ENCODE data around the gene KIAA1217. TPM values are rescaled to one million over a fixed set of nuclear protein-coding genes. Genes with fewer than 3 reads are reported as not detected.

The KIAA1217 gene
- total RNA-seq, 1 experiment from 2014 or later, result 171 TPM

GRCh38 chr10:24339387-24339786 lies 130.4 kb downstream of the KIAA1217 start:
- CTCF ChIA-PET, result no interaction called here

GRCh38 chr10:24340446-24340845 lies 131.5 kb downstream of the KIAA1217 start:
- Mint-ChIP-seq H3K36me3 (ENCODE audit: insufficient read depth, unreplicated experiment) (peaks cover 5% of the 10 kb centered on the region), H3K27me3 (ENCODE audit: insufficient read depth, unreplicated experiment) (no peaks in the 10 kb centered on the region), H3K9me3 (ENCODE audit: unreplicated experiment) (no peaks in the 10 kb centered on the region), H3K27ac (ENCODE audit: unreplicated experiment) (no peak overlapping the region), H3K4me1 (ENCODE audit: low read depth, unreplicated experiment) (peaks cover 27% of the 10 kb centered on the region), H3K4me3 (ENCODE audit: unreplicated experiment) (no peak overlapping the region)
- Histone ChIP-seq H3K9me3 (no peaks in the 10 kb centered on the region), H3K36me3 (ENCODE audit: control insufficient read depth, insufficient read depth, low read length) (no peaks in the 10 kb centered on the region), H3K27me3 (replicated peaks; ENCODE audit: control insufficient read depth, insufficient read depth, low read length) (no peaks in the 10 kb centered on the region), H3K4me1 (peaks cover 16% of the 10 kb centered on the region; the same call in 1 of the 2 replicates), H3K4me3 (ENCODE audit: low read depth, low read length) (no peak overlapping the region)
- intact Hi-C loops (cut with micrococcal nuclease; ENCODE audit: unreplicated experiment), result no loop called here
- POLR2A ChIA-PET, result no interaction called here
- no TSS peak for BruUV-seq (replicated peaks)
- no peak for DNase-seq
- TF ChIP-seq CTCF (IDR thresholded peaks at IDR 0.05; ENCODE audit: insufficient read depth in 1 of 2, low read depth in 1 of 2, low read length in 1 of 2, severe bottlenecking in 1 of 2, unreplicated experiment in 1 of 2), result no peak
- CTCF ChIA-PET, result no interaction called here

More at GRCh38 chr10:24339387-24339786, 130.4 kb downstream of the KIAA1217 start:
- H3K27ac Mint-ChIP-seq (ENCODE audit: unreplicated experiment), result no peak overlapping the region
- H3K27me3 Mint-ChIP-seq (ENCODE audit: insufficient read depth, unreplicated experiment), result no peaks in the 10 kb centered on the region
- peaks cover 9% of the 10 kb centered on the region; the same call in 1 of the 2 replicates for H3K4me1 ChIP-seq
- BruUV-seq (replicated peaks), result no TSS peak
- H3K9me3 ChIP-seq, result no peaks in the 10 kb centered on the region
- no peaks in the 10 kb centered on the region for H3K36me3 ChIP-seq (ENCODE audit: control insufficient read depth, insufficient read depth, low read length)
- intact Hi-C loops (cut with micrococcal nuclease; ENCODE audit: unreplicated experiment), result no loop called here
- no peak for TF ChIP-seq CTCF (IDR thresholded peaks at IDR 0.05; ENCODE audit: insufficient read depth in 1 of 2, low read depth in 1 of 2, low read length in 1 of 2, severe bottlenecking in 1 of 2, unreplicated experiment in 1 of 2)
- no peak overlapping the region for H3K4me3 Mint-ChIP-seq (ENCODE audit: unreplicated experiment)
- no peaks in the 10 kb centered on the region for H3K9me3 Mint-ChIP-seq (ENCODE audit: unreplicated experiment)
- no peak overlapping the region for H3K4me3 ChIP-seq (ENCODE audit: low read depth, low read length)
- POLR2A ChIA-PET, result no interaction called here
- H3K36me3 Mint-ChIP-seq (ENCODE audit: insufficient read depth, unreplicated experiment), result peaks cover 5% of the 10 kb centered on the region
- no peaks in the 10 kb centered on the region for H3K27me3 ChIP-seq (replicated peaks; ENCODE audit: control insufficient read depth, insufficient read depth, low read length)
- no peak for DNase-seq
- H3K4me1 Mint-ChIP-seq (ENCODE audit: low read depth, unreplicated experiment), result peaks cover 25% of the 10 kb centered on the region

GRCh38 chr10:24340883-24341282 lies 131.9 kb downstream of the KIAA1217 start:
- H3K36me3 Mint-ChIP-seq (ENCODE audit: insufficient read depth, unreplicated experiment), result peaks cover 5% of the 10 kb centered on the region
- TF ChIP-seq CTCF (IDR thresholded peaks at IDR 0.05; ENCODE audit: insufficient read depth in 1 of 2, low read depth in 1 of 2, low read length in 1 of 2, severe bottlenecking in 1 of 2, unreplicated experiment in 1 of 2), result no peak
- no peaks in the 10 kb centered on the region for H3K9me3 Mint-ChIP-seq (ENCODE audit: unreplicated experiment)
- intact Hi-C loops (cut with micrococcal nuclease; ENCODE audit: unreplicated experiment), result no loop called here
- CTCF ChIA-PET, result no interaction called here
- Histone ChIP-seq H3K4me1 (peaks cover 16% of the 10 kb centered on the region; the same call in 1 of the 2 replicates), H3K36me3 (ENCODE audit: control insufficient read depth, insufficient read depth, low read length) (no peaks in the 10 kb centered on the region), H3K27me3 (replicated peaks; ENCODE audit: control insufficient read depth, insufficient read depth, low read length) (no peaks in the 10 kb centered on the region), H3K9me3 (no peaks in the 10 kb centered on the region), H3K4me3 (ENCODE audit: low read depth, low read length) (no peak overlapping the region)
- peaks cover 27% of the 10 kb centered on the region for H3K4me1 Mint-ChIP-seq (ENCODE audit: low read depth, unreplicated experiment)
- no peak overlapping the region for H3K27ac Mint-ChIP-seq (ENCODE audit: unreplicated experiment)
- H3K27me3 Mint-ChIP-seq (ENCODE audit: insufficient read depth, unreplicated experiment), result no peaks in the 10 kb centered on the region
- no peak for DNase-seq
- H3K4me3 Mint-ChIP-seq (ENCODE audit: unreplicated experiment), result no peak overlapping the region
- POLR2A ChIA-PET, result no interaction called here
- no TSS peak for BruUV-seq (replicated peaks)

Measured in Caco-2 (cell line).